Trophoblast cell (in vitro differentiated cells and primary cell): ENCODE data around the gene APELA.

Source experiments
- DNase-seq, 2 donors: peaks; one replicate each; pipeline ENCODE4 v3.0.0-alpha.2; 2016
- H2AFZ ChIP-seq: 2 replicates; pipeline ENCODE4 v1.6.1; 2013; ENCODE audit warnings: low read length, moderate library complexity, mild to moderate bottlenecking; ENCODE audit not compliant: insufficient read depth, poor library complexity
- H2AK5ac ChIP-seq: 2 replicates; pipeline ENCODE4 v1.6.1; 2013; ENCODE audit warnings: mild to moderate bottlenecking, low read length
- H2BK120ac ChIP-seq: 2 replicates; pipeline ENCODE4 v1.6.1; 2013; ENCODE audit warnings: low read length, mild to moderate bottlenecking, moderate library complexity; ENCODE audit not compliant: insufficient read depth, poor library complexity
- H2BK12ac ChIP-seq: 2 replicates; pipeline ENCODE4 v1.6.1; 2013; ENCODE audit warnings: mild to moderate bottlenecking, low read length, moderate library complexity
- H2BK5ac ChIP-seq: 2 replicates; pipeline ENCODE4 v1.6.1; 2013; ENCODE audit warnings: low read length, low read depth, moderate library complexity, mild to moderate bottlenecking; ENCODE audit not compliant: poor library complexity
- H3K14ac ChIP-seq: 2 replicates; pipeline ENCODE4 v1.6.1; 2013; ENCODE audit warnings: mild to moderate bottlenecking, low read length
- H3K18ac ChIP-seq: 2 replicates; pipeline ENCODE4 v1.6.1; 2013; ENCODE audit warnings: mild to moderate bottlenecking, low read length
- H3K23ac ChIP-seq: 2 replicates; pipeline ENCODE4 v1.6.1; 2013; ENCODE audit warnings: low read length
- H3K27ac ChIP-seq: 2 replicates; pipeline ENCODE4 v1.5.1; 2013; ENCODE audit warnings: low read depth, mild to moderate bottlenecking, inconsistent platforms, low read length, moderate library complexity
- H3K27me3 ChIP-seq: 2 replicates; pipeline ENCODE4 v1.6.1; 2013; ENCODE audit warnings: inconsistent platforms, mild to moderate bottlenecking, low read length, moderate library complexity; ENCODE audit not compliant: insufficient read depth
- H3K36me3 ChIP-seq, 2 experiments: 1 replicate in 1 of 2; 2 replicates in 1 of 2; pipeline ENCODE4 v1.6.1; 2013; ENCODE audit warnings: low read length in 2 of 2, mild to moderate bottlenecking in 2 of 2, moderate library complexity in 1 of 2; ENCODE audit not compliant: insufficient read depth in 2 of 2, control insufficient read depth in 1 of 2
- H3K4ac ChIP-seq: 2 replicates; pipeline ENCODE4 v1.6.1; 2013; ENCODE audit warnings: low read depth, mild to moderate bottlenecking, low read length, moderate library complexity
- H3K4me1 ChIP-seq, 2 experiments: 1 replicate in 1 of 2; 2 replicates in 1 of 2; pipeline ENCODE4 v1.6.1; 2013; ENCODE audit warnings: low read length in 2 of 2, mild to moderate bottlenecking in 2 of 2, moderate library complexity in 1 of 2; ENCODE audit not compliant: insufficient read depth in 2 of 2, control insufficient read depth in 1 of 2
- H3K4me2 ChIP-seq: 2 replicates; pipeline ENCODE4 v1.6.1; 2013; ENCODE audit warnings: inconsistent platforms, mild to moderate bottlenecking, low read length, moderate library complexity
- H3K4me3 ChIP-seq: 2 replicates; pipeline ENCODE4 v1.5.1; 2013; ENCODE audit warnings: mild to moderate bottlenecking, low read depth, low read length, inconsistent platforms
- H3K79me1 ChIP-seq: one replicate; pipeline ENCODE4 v1.6.1; 2013; ENCODE audit warnings: low read length
- H3K79me2 ChIP-seq: 2 replicates; pipeline ENCODE4 v1.6.1; 2013; ENCODE audit warnings: low read length, mild to moderate bottlenecking; ENCODE audit not compliant: control insufficient read depth, insufficient read depth, poor library complexity
- H3K9ac ChIP-seq: 2 replicates; pipeline ENCODE4 v1.6.1; 2013; ENCODE audit warnings: mild to moderate bottlenecking, low read length
- H3K9me3 ChIP-seq: 2 replicates; pipeline ENCODE4 v1.6.1; 2013; ENCODE audit warnings: low read depth, mild to moderate bottlenecking, control low read depth, inconsistent platforms, low read length; ENCODE audit not compliant: insufficient read depth
- H4K12ac ChIP-seq: 2 replicates; pipeline ENCODE4 v1.6.1; 2013; ENCODE audit warnings: low read depth, mild to moderate bottlenecking, low read length, moderate library complexity
- H4K8ac ChIP-seq: 2 replicates; pipeline ENCODE4 v1.6.1; 2013; ENCODE audit warnings: low read depth, mild to moderate bottlenecking, low read length, moderate library complexity
- H4K91ac ChIP-seq: one replicate; pipeline ENCODE4 v1.6.1; 2013; ENCODE audit warnings: low read depth, mild to moderate bottlenecking, low read length, moderate library complexity
- WGBS: extraction: QIAGEN DNeasy Blood & Tissue Kit; methylation state at CpG from one replicate; pipeline ENCODE4 v1.1.7; 2013; ENCODE audit warnings: missing lambda C conversion rate; ENCODE audit not compliant: insufficient read length, insufficient coverage; ENCODE audit errors: extremely low coverage; 5-methylcytosine and 5-hydroxymethylcytosine counted together

APELA gene

GRCh38 chr4:164847967-164848649 is 28.9 kb upstream of the APELA start:
- Histone ChIP-seq H3K14ac (no peak overlapping the region), H3K18ac (no peak overlapping the region), H2BK5ac (no peak overlapping the region), H3K4me3 (no peak overlapping the region), H3K9me3 (no peaks in the 10 kb centered on the region), H3K4ac (no peak overlapping the region), H3K79me2 (no peaks in the 10 kb centered on the region), H4K12ac (no peak overlapping the region), H3K27ac (no peak overlapping the region), H3K23ac (no peak overlapping the region), H2BK120ac (no peak overlapping the region), H2BK12ac (no peak overlapping the region), H3K27me3 (no peaks in the 10 kb centered on the region), H3K36me3 (no peaks in the 10 kb centered on the region), H3K79me1 (no peaks in the 10 kb centered on the region), H2AK5ac (no peak overlapping the region), H3K4me2 (no peak overlapping the region), H3K9ac (no peak overlapping the region), H3K4me1 (no peaks in the 10 kb centered on the region), H4K8ac (no peak overlapping the region), H2AFZ (no peak overlapping the region), H4K91ac (no peak overlapping the region)
- DNase-seq: no peak
- WGBS: no CpG with 5 or more reads among the region's 2 CpGs

- Histone ChIP-seq H3K9ac (no peak overlapping the region), H3K9me3 (no peaks in the 10 kb centered on the region), H3K18ac (no peak overlapping the region), H3K79me1 (no peaks in the 10 kb centered on the region), H3K4ac (no peak overlapping the region), H2BK120ac (no peak overlapping the region), H3K4me3 (no peak overlapping the region), H4K8ac (no peak overlapping the region), H3K14ac (no peak overlapping the region), H2BK12ac (no peak overlapping the region), H3K27ac (no peak overlapping the region), H2AFZ (no peak overlapping the region), H3K27me3 (no peaks in the 10 kb centered on the region), H2AK5ac (no peak overlapping the region), H3K23ac (no peak overlapping the region), H4K91ac (no peak overlapping the region), H3K79me2 (no peaks in the 10 kb centered on the region), H3K4me1 (no peaks in the 10 kb centered on the region), H2BK5ac (no peak overlapping the region), H3K4me2 (no peak overlapping the region), H3K36me3 (no peaks in the 10 kb centered on the region), H4K12ac (no peak overlapping the region)
- WGBS: no CpG with 5 or more reads among the region's 1 CpG
- DNase-seq: no peak
Measured at GRCh38 chr4:164856396-164856795, 20.6 kb upstream of the APELA start.

GRCh38 chr4:164866817-164867490 is 10.0 kb upstream of the APELA start:
- no peaks in the 10 kb centered on the region for H3K36me3 ChIP-seq
- H2BK12ac ChIP-seq: no peak overlapping the region
- H3K18ac ChIP-seq: no peak overlapping the region
- no peak overlapping the region for H3K4ac ChIP-seq
- H2AFZ ChIP-seq: no peak overlapping the region
- no peak overlapping the region for H3K23ac ChIP-seq
- H3K27ac ChIP-seq: no peak overlapping the region
- H2BK120ac ChIP-seq: no peak overlapping the region
- H3K4me3 ChIP-seq: no peak overlapping the region
- peak in 1 of 2 donors; percentile 21 for DNase-seq
- H3K79me1 ChIP-seq: no peaks in the 10 kb centered on the region
- no peak overlapping the region for H4K8ac ChIP-seq
- no peaks in the 10 kb centered on the region for H3K9me3 ChIP-seq
- H4K12ac ChIP-seq: no peak overlapping the region
- H4K91ac ChIP-seq: no peak overlapping the region
- no peaks in the 10 kb centered on the region for H3K4me1 ChIP-seq
- H3K4me2 ChIP-seq: no peak overlapping the region
- no peaks in the 10 kb centered on the region for H3K27me3 ChIP-seq
- H2AK5ac ChIP-seq: no peak overlapping the region
- WGBS: no CpG with 5 or more reads among the region's 3 CpGs
- H3K79me2 ChIP-seq: no peaks in the 10 kb centered on the region
- H2BK5ac ChIP-seq: no peak overlapping the region
- no peak overlapping the region for H3K14ac ChIP-seq
- H3K9ac ChIP-seq: no peak overlapping the region

- no peak for DNase-seq
- Histone ChIP-seq H3K4me3 (no peak overlapping the region), H2AFZ (no peak overlapping the region), H4K91ac (no peak overlapping the region), H2AK5ac (no peak overlapping the region), H3K9ac (no peak overlapping the region), H3K18ac (no peak overlapping the region), H3K4me2 (no peak overlapping the region), H3K36me3 (no peaks in the 10 kb centered on the region), H3K4me1 (peaks cover 0 to 2% of the 10 kb centered on the region in 2 experiments), H3K27ac (no peak overlapping the region), H2BK5ac (no peak overlapping the region), H3K23ac (no peak overlapping the region), H3K9me3 (no peaks in the 10 kb centered on the region), H3K27me3 (no peaks in the 10 kb centered on the region), H4K8ac (no peak overlapping the region), H3K79me1 (no peaks in the 10 kb centered on the region), H3K79me2 (no peaks in the 10 kb centered on the region), H3K4ac (no peak overlapping the region), H2BK120ac (no peak overlapping the region), H3K14ac (no peak overlapping the region), H2BK12ac (no peak overlapping the region), H4K12ac (no peak overlapping the region)
- WGBS: no CpG with 5 or more reads among the region's 4 CpGs
Measured at GRCh38 chr4:164871673-164872072, 5.3 kb upstream of the APELA start.
